H9 (cell line): ENCODE data around the gene MAGI1. TPM values are rescaled to one million over a fixed set of nuclear protein-coding genes. Genes with fewer than 3 reads are reported as not detected.

Experiments
- DNase-seq: peaks from one replicate; pipeline ENCODE4 v3.0.0-alpha.2; 2017
- H2AFZ ChIP-seq: one replicate; pipeline ENCODE4 v1.6.1; 2013; ENCODE audit warnings: mild to moderate bottlenecking, low read length, control low read depth, moderate library complexity
- H2AK5ac ChIP-seq: 2 replicates; pipeline ENCODE4 v1.6.1; 2013; ENCODE audit warnings: low read length, control low read depth, mixed read lengths; ENCODE audit not compliant: insufficient read length
- H2BK120ac ChIP-seq: one replicate; pipeline ENCODE4 v1.6.1; 2013; ENCODE audit warnings: low read depth, mild to moderate bottlenecking, low read length, control low read depth, inconsistent platforms; ENCODE audit not compliant: poor library complexity, severe bottlenecking
- H2BK12ac ChIP-seq: 2 replicates; pipeline ENCODE4 v1.6.1; 2013; ENCODE audit warnings: low read length, control low read depth, mixed read lengths, low read depth; ENCODE audit not compliant: insufficient read length
- H2BK15ac ChIP-seq: 2 replicates; pipeline ENCODE4 v1.6.1; 2013; ENCODE audit warnings: low read depth, low read length, control low read depth
- H2BK20ac ChIP-seq: one replicate; pipeline ENCODE4 v1.6.1; 2013; ENCODE audit warnings: low read depth, mild to moderate bottlenecking, low read length, control low read depth, inconsistent platforms; ENCODE audit not compliant: poor library complexity, severe bottlenecking
- H2BK5ac ChIP-seq: 2 replicates; pipeline ENCODE4 v1.6.1; 2013; ENCODE audit warnings: low read length, control low read depth, mixed read lengths; ENCODE audit not compliant: insufficient read length
- H3K14ac ChIP-seq: 2 replicates; pipeline ENCODE4 v1.6.1; 2013; ENCODE audit warnings: low read length, control low read depth; ENCODE audit not compliant: insufficient read depth
- H3K18ac ChIP-seq: 2 replicates; pipeline ENCODE4 v1.6.1; 2013; ENCODE audit warnings: low read depth, mild to moderate bottlenecking, mixed read lengths, low read length, control low read depth; ENCODE audit not compliant: insufficient read length
- H3K23ac ChIP-seq: 2 replicates; pipeline ENCODE4 v1.6.1; 2013; ENCODE audit warnings: low read length, control low read depth, mixed read lengths, low read depth; ENCODE audit not compliant: insufficient read length
- H3K23me2 ChIP-seq: 2 replicates; pipeline ENCODE4 v1.6.1; 2013; ENCODE audit warnings: low read depth, mild to moderate bottlenecking, mixed read lengths, low read length, control low read depth; ENCODE audit not compliant: insufficient read length, poor library complexity, severe bottlenecking
- H3K27ac ChIP-seq: 2 replicates; pipeline ENCODE4 v1.5.1; 2013; ENCODE audit warnings: low read length, control low read depth, mixed read lengths, low read depth; ENCODE audit not compliant: insufficient read length
- H3K27me3 ChIP-seq: 2 replicates; pipeline ENCODE4 v1.6.1; 2013; ENCODE audit warnings: low read length, control low read depth, inconsistent platforms; ENCODE audit not compliant: insufficient read depth
- H3K4ac ChIP-seq: 2 replicates; pipeline ENCODE4 v1.6.1; 2013; ENCODE audit warnings: low read depth, mild to moderate bottlenecking, control low read depth, inconsistent platforms, low read length, moderate library complexity
- H3K4me1 ChIP-seq: 2 replicates; pipeline ENCODE4 v1.6.1; 2013; ENCODE audit warnings: low read length, control low read depth, inconsistent platforms; ENCODE audit not compliant: insufficient read depth
- H3K4me2 ChIP-seq: 2 replicates; pipeline ENCODE4 v1.6.1; 2013; ENCODE audit warnings: low read length, control low read depth, mixed read lengths; ENCODE audit not compliant: insufficient read length, insufficient read depth
- H3K56ac ChIP-seq: 2 replicates; pipeline ENCODE4 v1.6.1; 2013; ENCODE audit warnings: low read depth, mild to moderate bottlenecking, mixed read lengths, low read length, control low read depth; ENCODE audit not compliant: insufficient read length
- H3K79me1 ChIP-seq: 2 replicates; pipeline ENCODE4 v1.6.1; 2013; ENCODE audit warnings: low read depth, mild to moderate bottlenecking, moderate library complexity, low read length, control low read depth, inconsistent platforms; ENCODE audit not compliant: insufficient read depth, poor library complexity, severe bottlenecking
- H3K79me2 ChIP-seq: 2 replicates; pipeline ENCODE4 v1.6.1; 2013; ENCODE audit warnings: low read length, control low read depth, inconsistent platforms; ENCODE audit not compliant: insufficient read depth
- H3K9ac ChIP-seq: 2 replicates; pipeline ENCODE4 v1.6.1; 2013; ENCODE audit warnings: low read length, control low read depth, mixed read lengths; ENCODE audit not compliant: insufficient read length; ENCODE audit errors: extremely low read depth
- H3K9me3 ChIP-seq: one replicate; pipeline ENCODE4 v1.6.1; 2013; ENCODE audit warnings: low read depth, low read length, inconsistent platforms; ENCODE audit not compliant: control insufficient read depth
- H3T11ph ChIP-seq: one replicate; pipeline ENCODE4 v1.6.1; 2013; ENCODE audit warnings: mild to moderate bottlenecking, low read length, control low read depth, inconsistent platforms
- H4K20me1 ChIP-seq: one replicate; pipeline ENCODE4 v1.6.1; 2013; ENCODE audit not compliant: control insufficient read depth, insufficient read length, insufficient read depth
- H4K5ac ChIP-seq: 2 replicates; pipeline ENCODE4 v1.6.1; 2013; ENCODE audit warnings: low read depth, mild to moderate bottlenecking, mixed read lengths, low read length, control low read depth; ENCODE audit not compliant: insufficient read length
- H4K8ac ChIP-seq: replicated peaks from 2 replicates; pipeline ENCODE4 v1.6.1; 2013; ENCODE audit warnings: low read length, control low read depth, mixed read lengths, low read depth; ENCODE audit not compliant: insufficient read length
- H4K91ac ChIP-seq: 2 replicates; pipeline ENCODE4 v1.6.1; 2013; ENCODE audit warnings: low read depth, mild to moderate bottlenecking, moderate library complexity, mixed read lengths, low read length, control low read depth; ENCODE audit not compliant: insufficient read length
- H3K27ac Mint-ChIP-seq, 3 experiments: 2 replicates in 2 of 3; 3 replicates in 1 of 3; pipeline ENCODE4 v1.8.0; 2020 to 2021; ENCODE audit warnings: mixed read lengths in 3 of 3, mild to moderate bottlenecking in 1 of 3, moderate library complexity in 1 of 3
- H3K27me3 Mint-ChIP-seq: 2 replicates; pipeline ENCODE4 v1.8.0; 2021; ENCODE audit warnings: low read depth, mild to moderate bottlenecking, moderate library complexity, mixed read lengths
- H3K36me3 Mint-ChIP-seq, 3 experiments: 2 replicates in 2 of 3; 3 replicates in 1 of 3; pipeline ENCODE4 v1.8.0; 2020 to 2021; ENCODE audit warnings: low read depth in 3 of 3, mixed read lengths in 3 of 3; ENCODE audit not compliant: insufficient read depth in 1 of 3
- H3K4me1 Mint-ChIP-seq, 2 experiments: 2 replicates each; pipeline ENCODE4 v1.8.0; 2020; ENCODE audit warnings: mixed read lengths in 2 of 2
- H3K4me3 Mint-ChIP-seq, 2 experiments: 2 replicates in 1 of 2; 3 replicates in 1 of 2; pipeline ENCODE4 v1.8.0; 2020 to 2021; ENCODE audit warnings: mild to moderate bottlenecking in 2 of 2, mixed read lengths in 2 of 2, moderate library complexity in 1 of 2
- H3K9me3 Mint-ChIP-seq, 2 experiments: 2 replicates in 1 of 2; 3 replicates in 1 of 2; pipeline ENCODE4 v1.8.0; 2020; ENCODE audit warnings: mild to moderate bottlenecking in 2 of 2, mixed read lengths in 2 of 2, moderate library complexity in 1 of 2
- CTCF ChIP-seq: fragments of 200-600 bp; sonication (generic); conservative IDR thresholded peaks from 3 replicates; pipeline ENCODE4 v1.8.0; 2021; ENCODE audit warnings: antibody characterized with exemption, mild to moderate bottlenecking
- total RNA-seq: library from RNA; stranded (reverse); gene quantifications from 2 replicates; pipeline ENCODE4 v1.2.1, GENCODE V29; 2021

MAGI1 gene
- total RNA-seq, 1 experiment from 2014 or later: 65.7 TPM

GRCh38 chr3:66000506-66000905, 38.2 kb downstream of the MAGI1 start:
- Histone ChIP-seq H3K23ac (no peak overlapping the region), H3K27me3 (no peaks in the 10 kb centered on the region), H3K4me1 (no peaks in the 10 kb centered on the region; the same call in 1 of the 2 replicates), H3K4me2 (no peak overlapping the region), H3K79me2 (peaks cover 9% of the 10 kb centered on the region; the same call in 1 of the 2 replicates), H2BK20ac (no peak overlapping the region), H4K20me1 (no peaks in the 10 kb centered on the region), H3K56ac (no peak overlapping the region), H3K79me1 (no peaks in the 10 kb centered on the region), H3K4ac (no peak overlapping the region), H3K18ac (no peak overlapping the region), H3K9ac (no peak overlapping the region), H2BK120ac (no peak overlapping the region), H2AK5ac (no peak overlapping the region), H4K8ac (no peak overlapping the region), H3K23me2 (no peaks in the 10 kb centered on the region), H2AFZ (no peak overlapping the region), H3T11ph (no peak overlapping the region), H4K5ac (no peak overlapping the region), H4K91ac (no peak overlapping the region), H2BK15ac (no peak overlapping the region), H3K14ac (no peak overlapping the region), H2BK5ac (no peak overlapping the region), H3K9me3 (no peaks in the 10 kb centered on the region), H2BK12ac (no peak overlapping the region), H3K27ac (no peak overlapping the region)
- no peak for TF ChIP-seq CTCF
- no peaks in the 10 kb centered on the region for H3K27me3 Mint-ChIP-seq
- H3K9me3 Mint-ChIP-seq: no peaks in the 10 kb centered on the region
- H3K27ac Mint-ChIP-seq: no peak overlapping the region; a peak in 1 of 7 replicates
- peaks cover 27 to 29% of the 10 kb centered on the region in 2 experiments for H3K4me1 Mint-ChIP-seq
- DNase-seq: no peak
- peaks cover 0 to 5% (median 0%) of the 10 kb centered on the region in 3 experiments; a peak in 2 of 7 replicates for H3K36me3 Mint-ChIP-seq
- H3K4me3 Mint-ChIP-seq: no peak overlapping the region
